NT2/D1 (cell line): Measurements from ENCODE around the gene ARID2.

ENCODE experiments used
- DNase-seq: peaks from one replicate; pipeline ENCODE4 v3.0.0-alpha.2; 2011; ENCODE audit warnings: low read depth, low spot score
- H3K27me3 ChIP-seq: 2 replicates; pipeline ENCODE4 v1.6.0; 2011; ENCODE audit warnings: mild to moderate bottlenecking; ENCODE audit not compliant: insufficient read length, insufficient read depth
- H3K36me3 ChIP-seq: 2 replicates; pipeline ENCODE4 v1.6.1; 2011; ENCODE audit warnings: mild to moderate bottlenecking, low read length, mixed read lengths; ENCODE audit not compliant: insufficient read depth, insufficient read length
- H3K4me1 ChIP-seq: 2 replicates; pipeline ENCODE4 v1.5.1; 2011; ENCODE audit not compliant: insufficient read depth, insufficient read length
- H3K4me3 ChIP-seq: 2 replicates; pipeline ENCODE4 v1.5.1; 2011; ENCODE audit warnings: low read depth; ENCODE audit not compliant: insufficient read length
- H3K9ac ChIP-seq: 2 replicates; pipeline ENCODE4 v1.6.0; 2011; ENCODE audit warnings: low read depth; ENCODE audit not compliant: insufficient read length
- H3K9me3 ChIP-seq: 2 replicates; pipeline ENCODE4 v1.5.1; 2011; ENCODE audit warnings: mild to moderate bottlenecking, low read length; ENCODE audit not compliant: insufficient read depth
- SUZ12 ChIP-seq: IDR thresholded peaks from 2 replicates; pipeline ENCODE4 v1.6.1; 2011; ENCODE audit not compliant: insufficient read length, insufficient read depth; ENCODE audit errors: extremely low read depth
- YY1 ChIP-seq: IDR thresholded peaks from 2 replicates; pipeline ENCODE4 v1.6.1; 2011; ENCODE audit not compliant: insufficient read length, insufficient read depth
- ZNF274 ChIP-seq: IDR thresholded peaks from 2 replicates; pipeline ENCODE4 v1.6.1; 2011; ENCODE audit warnings: mild to moderate bottlenecking, low read depth, low read length

The ARID2 gene

DNA sequence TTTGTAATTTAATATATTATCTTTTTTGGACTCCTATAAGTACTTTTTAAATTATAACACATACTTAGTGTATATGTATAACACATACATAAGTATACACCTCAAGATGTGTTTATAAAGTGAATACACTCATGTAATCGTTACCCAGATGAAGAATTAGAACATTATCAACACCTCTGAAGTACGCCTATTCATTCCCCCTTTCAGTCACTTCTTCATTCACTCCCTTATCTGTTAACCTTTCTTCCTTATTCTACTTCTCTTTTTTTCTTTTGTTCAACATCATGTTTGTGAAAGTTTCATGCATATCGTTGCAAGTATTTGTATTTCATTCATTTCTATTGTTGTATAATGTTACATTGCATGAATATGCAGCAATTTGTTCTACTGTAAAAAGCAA is 98.5 kb downstream of the ARID2 start:
- DNase-seq: no peak
- Histone ChIP-seq H3K4me1 (no peaks in the 10 kb centered on the region), H3K9me3 (peaks cover 6% of the 10 kb centered on the region; the same call in 1 of the 2 replicates), H3K27me3 (no peaks in the 10 kb centered on the region), H3K9ac (no peak overlapping the region), H3K36me3 (peaks cover 30% of the 10 kb centered on the region), H3K4me3 (no peak overlapping the region)
- TF ChIP-seq SUZ12 (no peak), ZNF274 (no peak), YY1 (no peak)

DNA sequence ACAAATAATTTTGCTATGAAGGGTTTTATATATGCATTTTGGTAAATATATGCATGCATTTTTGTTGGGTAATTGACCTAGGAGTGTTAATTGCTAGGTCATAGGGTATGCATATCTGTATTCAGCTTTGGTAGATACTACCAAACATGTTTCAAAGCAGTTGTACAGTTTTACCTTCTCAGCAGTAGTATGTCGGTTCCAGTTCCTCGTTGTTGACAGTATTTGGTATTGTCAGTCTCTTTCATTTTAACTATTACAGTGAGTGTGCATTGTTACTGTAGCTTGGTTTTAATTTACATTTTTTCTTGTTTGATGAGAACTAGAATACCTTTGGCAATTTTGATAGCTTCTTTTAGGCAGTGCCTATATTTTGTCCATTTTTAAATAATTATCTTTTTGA is 98.9 kb downstream of the ARID2 start:
- DNase-seq: no peak
- Histone ChIP-seq H3K9ac (no peak overlapping the region), H3K4me3 (no peak overlapping the region), H3K9me3 (peaks cover 6% of the 10 kb centered on the region; the same call in 1 of the 2 replicates), H3K27me3 (no peaks in the 10 kb centered on the region), H3K4me1 (no peaks in the 10 kb centered on the region), H3K36me3 (peaks cover 30% of the 10 kb centered on the region)
- no peak for TF ChIP-seq YY1
- no peak for TF ChIP-seq ZNF274
- no peak for TF ChIP-seq SUZ12

DNA sequence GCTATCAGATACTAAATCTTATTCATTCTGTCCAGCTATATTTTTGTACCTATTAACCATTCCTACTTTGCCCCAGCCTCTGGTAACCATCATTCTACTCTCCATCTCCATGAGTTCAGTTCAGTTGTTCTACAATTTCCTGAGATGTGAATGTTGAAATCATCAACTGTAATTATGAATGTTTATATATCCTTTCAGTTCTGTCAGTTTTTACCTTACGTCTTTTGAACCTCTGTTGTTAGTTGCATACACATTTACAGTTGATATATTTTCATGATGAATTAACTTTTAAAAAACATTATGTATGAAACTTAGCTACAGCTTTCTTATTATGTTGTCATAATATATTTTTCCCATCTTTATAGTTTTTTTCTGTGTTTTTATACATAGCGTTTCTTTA is 102.1 kb downstream of the ARID2 start:
- Histone ChIP-seq H3K36me3 (peaks cover 22% of the 10 kb centered on the region), H3K4me3 (no peak overlapping the region), H3K4me1 (no peaks in the 10 kb centered on the region), H3K9me3 (peaks cover 6% of the 10 kb centered on the region; the same call in 1 of the 2 replicates), H3K9ac (no peak overlapping the region), H3K27me3 (no peaks in the 10 kb centered on the region)
- DNase-seq: no peak
- TF ChIP-seq ZNF274: no peak
- no peak for TF ChIP-seq SUZ12
- TF ChIP-seq YY1: no peak

DNA sequence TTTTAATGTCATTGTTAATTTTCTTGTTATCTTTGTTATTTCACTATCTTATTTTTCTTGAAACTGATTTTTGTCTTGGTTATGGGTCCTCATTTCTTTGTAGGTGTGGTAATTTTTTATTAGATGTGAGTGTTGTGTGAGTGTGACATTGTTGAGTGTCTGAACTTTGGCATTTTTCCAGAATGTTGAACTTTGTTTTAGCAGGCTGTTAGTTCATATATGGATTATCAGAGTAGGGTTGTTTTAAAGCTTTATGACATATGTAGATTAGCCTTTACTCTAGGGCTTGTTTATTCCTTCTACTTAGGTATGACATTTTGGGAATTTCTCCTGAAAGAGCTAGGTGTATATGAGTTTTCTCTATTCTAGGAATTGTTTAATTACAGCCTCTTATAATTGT is 103.9 kb downstream of the ARID2 start:
- no peak for TF ChIP-seq SUZ12
- no peak for TF ChIP-seq ZNF274
- no peak for TF ChIP-seq YY1
- no peak overlapping the region for H3K9ac ChIP-seq
- DNase-seq: no peak
- H3K36me3 ChIP-seq: peaks cover 22% of the 10 kb centered on the region
- no peak overlapping the region for H3K4me3 ChIP-seq
- no peaks in the 10 kb centered on the region for H3K27me3 ChIP-seq
- H3K4me1 ChIP-seq: no peaks in the 10 kb centered on the region
- H3K9me3 ChIP-seq: peaks cover 6% of the 10 kb centered on the region; the same call in 1 of the 2 replicates

DNA sequence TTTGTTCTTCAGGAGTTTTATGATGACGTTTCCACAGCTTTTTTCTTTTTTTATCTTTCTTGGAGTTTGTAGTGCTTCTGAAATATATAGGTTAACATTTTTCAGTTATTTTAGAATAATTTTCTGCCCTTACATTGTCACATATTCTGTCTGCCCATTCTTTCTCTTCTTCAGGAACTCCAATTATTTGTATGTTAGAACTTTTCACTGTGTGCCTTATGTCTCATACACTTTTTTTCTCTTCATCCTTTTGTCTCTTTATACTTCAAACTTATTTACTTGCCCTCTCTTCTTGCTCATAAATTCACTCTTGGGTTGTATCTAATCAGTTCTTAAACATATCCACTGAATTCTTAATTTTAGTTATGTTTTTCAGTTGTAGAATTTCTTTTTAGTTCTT is 105.3 kb downstream of the ARID2 start:
- no peaks in the 10 kb centered on the region for H3K27me3 ChIP-seq
- peaks cover 30% of the 10 kb centered on the region for H3K36me3 ChIP-seq
- TF ChIP-seq ZNF274: no peak
- TF ChIP-seq YY1: no peak
- no peak for TF ChIP-seq SUZ12
- DNase-seq: no peak
- H3K9ac ChIP-seq: no peak overlapping the region
- peaks cover 6% of the 10 kb centered on the region; the same call in 1 of the 2 replicates for H3K9me3 ChIP-seq
- H3K4me3 ChIP-seq: no peak overlapping the region
- H3K4me1 ChIP-seq: no peaks in the 10 kb centered on the region

DNA sequence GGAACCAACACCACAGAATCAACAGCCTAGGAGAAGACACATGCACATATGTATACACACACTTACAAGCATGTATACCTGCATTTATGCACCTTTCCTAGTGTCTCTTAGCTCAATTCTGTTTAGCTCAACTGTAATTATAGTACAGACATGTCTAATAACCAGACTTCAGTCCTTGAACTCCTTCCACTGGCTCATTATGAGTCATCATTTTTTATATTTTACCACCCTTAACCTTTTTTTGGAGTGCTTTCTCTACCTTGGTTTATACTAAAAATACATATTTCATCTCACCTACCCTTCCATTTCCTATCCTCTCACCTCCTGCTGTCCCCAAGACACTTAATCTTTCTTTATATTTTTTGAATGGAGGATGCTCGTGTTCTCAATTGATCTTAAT is 110.4 kb downstream of the ARID2 start:
- TF ChIP-seq SUZ12 (no peak), ZNF274 (no peak), YY1 (no peak)

DNA sequence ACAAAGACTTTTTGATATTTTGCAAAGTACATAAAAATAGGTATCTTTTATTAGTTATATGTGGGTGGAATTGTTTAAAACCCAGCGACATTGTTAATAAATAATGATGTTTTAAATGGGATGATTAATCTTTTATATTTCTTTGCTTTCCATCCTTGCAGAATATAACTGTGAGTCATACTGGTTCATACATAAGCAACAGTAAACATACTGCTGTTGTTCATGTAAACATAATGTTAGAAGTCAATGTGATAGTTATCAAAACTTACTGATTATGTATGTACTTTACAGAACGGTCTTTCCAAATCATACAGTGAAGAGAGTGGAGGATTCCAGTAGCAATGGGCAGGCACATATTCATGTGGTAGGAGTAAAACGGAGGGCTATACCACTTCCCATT is 119.8 kb downstream of the ARID2 start:
- H3K36me3 ChIP-seq: peaks cover 56% of the 10 kb centered on the region
- no peaks in the 10 kb centered on the region for H3K4me1 ChIP-seq
- no peak overlapping the region for H3K4me3 ChIP-seq
- no peak for DNase-seq
- no peaks in the 10 kb centered on the region for H3K9me3 ChIP-seq
- no peak overlapping the region for H3K9ac ChIP-seq
- H3K27me3 ChIP-seq: no peaks in the 10 kb centered on the region
- TF ChIP-seq SUZ12 (no peak), YY1 (no peak), ZNF274 (no peak)

More for the DNA sequence above, 110.4 kb downstream of the ARID2 start:
- H3K4me3 ChIP-seq: no peak overlapping the region
- peaks cover 57% of the 10 kb centered on the region for H3K36me3 ChIP-seq
- H3K9me3 ChIP-seq: no peaks in the 10 kb centered on the region
- no peak for DNase-seq
- H3K4me1 ChIP-seq: no peaks in the 10 kb centered on the region
- H3K27me3 ChIP-seq: no peaks in the 10 kb centered on the region
- H3K9ac ChIP-seq: no peak overlapping the region
